NK-92 (cell line): ENCODE results near the gene RAB35.

Experiments
- DNase-seq: peaks from one replicate; lab custom pipeline; 2025; ENCODE audit not compliant: unreplicated experiment; lab: John Stamatoyannopoulos, UW

RAB35 gene

GRCh38 chr12:120089796-120090195, 26.8 kb downstream of the RAB35 start:
- DNase-seq: no peak

- no peak for DNase-seq
Observed at GRCh38 chr12:120089105-120089504, 27.4 kb downstream of the RAB35 start.

GRCh38 chr12:120086801-120087621, 29.5 kb downstream of the RAB35 start:
- DNase-seq: peak; percentile 98

- no peak for DNase-seq
Observed at GRCh38 chr12:120085920-120086645, 30.5 kb downstream of the RAB35 start.

GRCh38 chr12:120081641-120082040, 34.9 kb downstream of the RAB35 start:
- DNase-seq: no peak

- DNase-seq: no peak
Observed at GRCh38 chr12:120079411-120080400, 36.8 kb downstream of the RAB35 start.

GRCh38 chr12:120078868-120079267, 37.7 kb downstream of the RAB35 start:
- no peak for DNase-seq

GRCh38 chr12:120077260-120077659, 39.3 kb downstream of the RAB35 start:
- no peak for DNase-seq

- DNase-seq: no peak
Observed at GRCh38 chr12:120076651-120077050, 39.9 kb downstream of the RAB35 start.

- DNase-seq: no peak
Observed at GRCh38 chr12:120075034-120075616, 41.4 kb downstream of the RAB35 start.

GRCh38 chr12:120072472-120073249, 43.9 kb downstream of the RAB35 start:
- no peak for DNase-seq

GRCh38 chr12:120071493-120072020, 45.0 kb downstream of the RAB35 start:
- DNase-seq: no peak

GRCh38 chr12:120069278-120069677, 47.3 kb downstream of the RAB35 start:
- no peak for DNase-seq

GRCh38 chr12:120067901-120068300, 48.7 kb downstream of the RAB35 start:
- DNase-seq: no peak

GRCh38 chr12:120067084-120067869, 49.3 kb downstream of the RAB35 start:
- no peak for DNase-seq

- DNase-seq: no peak
Observed at GRCh38 chr12:120066341-120066740, 50.2 kb downstream of the RAB35 start.

GRCh38 chr12:120065472-120065871, 51.1 kb downstream of the RAB35 start:
- DNase-seq: no peak

- no peak for DNase-seq
Observed at GRCh38 chr12:120064054-120064940, 52.3 kb downstream of the RAB35 start.
